Measurements from ENCODE around the gene ALK.

Gene ALK

GRCh38 chr2:29518646-29519337 is 402.6 kb downstream of the ALK start:
- no peak for DNase-seq

- DNase-seq = no peak
These were observed 403.4 kb downstream of the ALK start for GRCh38 chr2:29518010-29518409.

GRCh38 chr2:29517413-29517812 is 404.0 kb downstream of the ALK start:
- no peak for DNase-seq

- DNase-seq = no peak
These were observed 404.6 kb downstream of the ALK start for GRCh38 chr2:29516767-29517166.

- no peak for DNase-seq
These were observed 411.5 kb downstream of the ALK start for GRCh38 chr2:29509878-29510277.

- DNase-seq = no peak
These were observed 412.0 kb downstream of the ALK start for GRCh38 chr2:29509397-29509796.

GRCh38 chr2:29504746-29505145 is 416.6 kb downstream of the ALK start:
- DNase-seq = no peak

- DNase-seq = peak; percentile 83
These were observed 418.9 kb downstream of the ALK start for GRCh38 chr2:29502460-29502911.

GRCh38 chr2:29497375-29497774 is 424.0 kb downstream of the ALK start:
- DNase-seq = no peak

- DNase-seq = no peak
These were observed 425.2 kb downstream of the ALK start for GRCh38 chr2:29496198-29496597.

GRCh38 chr2:29495536-29496060 is 425.8 kb downstream of the ALK start:
- no peak for DNase-seq

- no peak for DNase-seq
These were observed 426.3 kb downstream of the ALK start for GRCh38 chr2:29495068-29495467.

GRCh38 chr2:29492701-29493100 is 428.7 kb downstream of the ALK start:
- no peak for DNase-seq

- no peak for DNase-seq
These were observed 431.3 kb downstream of the ALK start for GRCh38 chr2:29490045-29490444.

GRCh38 chr2:29489568-29489967 is 431.8 kb downstream of the ALK start:
- no peak for DNase-seq

GRCh38 chr2:29487967-29488555 is 433.3 kb downstream of the ALK start:
- peak; percentile 41 for DNase-seq

- no peak for DNase-seq
These were observed 435.8 kb downstream of the ALK start for GRCh38 chr2:29485631-29486030.

- DNase-seq = no peak
These were observed 436.3 kb downstream of the ALK start for GRCh38 chr2:29485117-29485516.

- DNase-seq = no peak
These were observed 438.5 kb downstream of the ALK start for GRCh38 chr2:29482867-29483266.

GRCh38 chr2:29482348-29482747 is 439.0 kb downstream of the ALK start:
- no peak for DNase-seq

- no peak for DNase-seq
These were observed 440.1 kb downstream of the ALK start for GRCh38 chr2:29481313-29481712.

GRCh38 chr2:29480426-29480825 is 441.0 kb downstream of the ALK start:
- no peak for DNase-seq

- DNase-seq = no peak
These were observed 442.0 kb downstream of the ALK start for GRCh38 chr2:29479401-29479800.

- no peak for DNase-seq
These were observed 442.7 kb downstream of the ALK start for GRCh38 chr2:29478641-29479040.

- DNase-seq = no peak
These were observed 444.2 kb downstream of the ALK start for GRCh38 chr2:29477186-29477585.

All from DMS79 treated with DMSO at 0.1 percent for 48 hours (cell line).